K562 (cell line): Measurements from ENCODE around the gene ACAP2.

Experiments
- EP300 ChIP-seq: IDR thresholded peaks from 2 replicates; pipeline ENCODE4 v1.6.1; 2012; ENCODE audit warnings: low read length, improper control_type of control experiment
- POLR2G ChIP-seq: fragments of 200-400 bp; formaldehyde crosslinking; IDR thresholded peaks from 2 replicates; pipeline ENCODE4 v1.6.1; 2017; ENCODE audit warnings: low read depth, mild to moderate bottlenecking, antibody characterized with exemption, low read length, moderate library complexity
- TRIM24 ChIP-seq, 2 experiments: fragments of 450-650 bp; IDR thresholded peaks; 2 replicates each; pipeline ENCODE4 v1.6.1; 2016

DNA sequence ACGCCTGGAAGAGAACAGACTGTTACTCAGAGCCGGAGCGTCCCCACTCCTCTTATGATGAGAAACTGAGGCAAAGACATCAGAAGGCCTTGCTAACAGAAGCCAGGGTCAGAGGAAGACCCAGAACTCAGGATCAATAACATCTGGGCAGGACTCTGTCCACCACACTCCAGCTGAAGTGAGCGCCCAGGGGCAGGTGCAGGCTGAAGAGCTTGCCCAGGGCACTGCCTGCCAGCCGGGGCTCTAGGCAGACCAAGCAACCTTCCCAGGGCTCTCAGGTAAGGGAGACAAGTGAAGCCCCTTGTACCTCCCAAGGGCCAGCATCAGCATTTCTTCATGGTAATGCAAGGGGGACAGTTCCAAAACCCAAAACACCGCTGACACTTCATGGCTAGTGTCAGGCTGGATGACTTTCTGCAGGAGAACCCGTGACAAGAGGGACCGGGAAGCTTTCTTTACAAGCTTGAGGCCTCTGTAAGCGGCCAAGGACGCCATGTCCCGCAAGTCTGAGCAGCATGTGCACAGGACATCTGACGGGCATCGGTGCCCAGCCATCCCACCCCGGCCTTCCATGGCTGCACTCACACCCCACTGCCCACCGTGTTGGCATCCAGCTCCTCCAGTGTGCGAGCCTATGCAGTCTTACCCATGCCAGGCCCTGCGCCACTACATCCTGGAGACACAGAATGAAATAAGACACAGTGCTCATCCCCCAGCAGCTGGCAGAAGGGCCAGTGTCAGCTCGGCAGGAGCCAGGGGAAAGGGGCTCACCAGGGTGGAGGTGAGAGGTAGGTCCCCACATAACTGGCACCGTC lies 186.0 kb downstream of the ACAP2 start:
- TF ChIP-seq POLR2G = no peak
- TF ChIP-seq EP300 = no peak
- no peak for TF ChIP-seq TRIM24 (IDR thresholded peaks at IDR 0.05)
